Stimulated activated CD8-positive, alpha-beta memory T cell treated with anti-CD3 and anti-CD28 coated beads, Interleukin-2, amount 100 ng/mL, for 48 hours (primary cell): ENCODE measurements around the gene KIAA1671.
A peak's percentile ranks its signal among the peaks of the same experiment; 100 is the strongest.
"Not testable (repeated sequence)": the region's sequence is repeated elsewhere in the genome, so short reads cannot be mapped to it uniquely, and the experiment has no call there.

Experiments used
- DNase-seq, 2 donors: peaks; one replicate each; pipeline ENCODE4 v3.0.0-alpha.2; 2020; ENCODE audit warnings: low read depth in 2 of 2

Gene KIAA1671

DNA sequence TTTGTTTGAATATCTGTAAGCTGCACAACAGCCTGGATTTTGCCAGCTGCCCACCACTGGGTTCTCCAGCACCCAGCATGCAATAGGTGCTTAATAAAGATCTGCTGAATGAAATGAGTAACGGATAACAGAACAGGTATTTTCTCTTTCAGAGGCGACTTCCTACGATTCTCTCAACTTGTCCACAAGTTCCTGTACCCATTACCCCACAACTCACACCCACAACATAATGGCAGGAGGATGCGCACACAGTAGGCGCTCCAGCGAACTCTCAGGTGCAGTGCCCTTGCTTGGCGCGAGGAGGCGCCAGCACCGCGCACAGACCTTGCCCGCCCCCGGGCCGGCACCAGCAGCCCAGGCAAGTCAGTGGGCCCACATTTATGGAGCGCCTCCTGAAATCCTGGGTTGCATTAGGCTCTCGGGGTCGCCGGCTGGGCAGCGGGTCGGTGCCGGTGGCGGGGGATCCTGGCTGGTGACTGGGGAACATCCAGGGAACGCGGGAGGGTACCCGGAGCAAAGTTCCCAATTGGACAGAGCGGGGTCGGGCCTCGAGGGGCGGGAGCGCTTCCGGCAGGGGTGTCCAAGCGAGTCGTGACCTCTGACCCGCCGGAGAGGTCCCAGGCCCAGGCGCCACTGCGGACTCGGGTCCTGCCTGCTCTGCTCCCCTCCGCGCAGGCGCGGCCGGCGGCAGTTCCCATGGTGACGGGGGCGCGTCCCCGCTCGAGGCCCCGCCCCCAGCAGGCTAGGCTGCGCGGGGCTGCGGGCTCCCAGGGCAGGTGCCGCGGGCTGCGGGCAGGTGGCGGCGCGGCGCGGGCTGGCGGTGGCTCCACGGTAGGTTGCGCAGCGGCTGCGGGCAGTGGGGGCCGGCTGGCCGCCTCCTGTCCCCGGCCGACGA is at the start of gene KIAA1671:
Gene KIAA1671, plus strand, starts transcription at position 775 of the 895 bp plus-strand sequence. CDS start 75,284 bp downstream, outside the sequence.
- DNase-seq = peak; percentile 79 to 81

DNA sequence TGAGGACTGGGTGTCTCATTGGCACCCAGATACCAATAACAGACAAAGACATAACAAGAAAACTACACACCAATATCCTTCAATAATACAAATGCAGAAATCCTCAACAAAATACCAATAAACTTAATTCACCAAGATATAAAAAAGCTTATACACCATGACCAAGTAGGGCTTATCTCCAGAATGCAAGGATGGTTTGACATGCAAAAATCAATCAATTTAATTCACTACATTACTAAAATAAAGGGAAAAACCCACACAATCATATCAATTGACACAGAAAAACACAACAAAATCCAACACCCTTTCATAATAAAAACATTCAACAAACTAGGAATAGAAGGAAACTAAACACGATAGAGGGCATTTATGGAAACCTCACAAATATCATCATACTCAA is 46.6 kb upstream of the KIAA1671 start:
- DNase-seq = no peak

DNA sequence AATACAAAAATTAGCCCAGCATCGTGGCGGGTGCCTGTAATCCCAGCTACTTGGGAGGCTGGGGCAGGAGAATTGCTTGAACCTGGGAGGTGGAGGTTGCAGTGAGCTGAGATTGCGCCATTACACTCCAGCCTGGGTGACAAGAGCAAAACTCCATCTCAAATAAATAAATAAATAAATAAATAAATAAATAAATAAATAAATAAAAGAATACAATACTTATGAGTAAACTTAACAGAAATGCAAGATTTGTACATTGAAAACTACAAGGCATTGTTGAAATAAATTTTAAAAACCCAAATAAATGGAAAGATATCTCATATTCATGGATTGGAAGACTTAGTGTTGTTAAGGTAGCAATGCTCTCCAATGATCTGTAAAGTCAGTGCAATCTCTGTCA is 45.4 kb upstream of the KIAA1671 start:
- not testable (repeated sequence) for DNase-seq

DNA sequence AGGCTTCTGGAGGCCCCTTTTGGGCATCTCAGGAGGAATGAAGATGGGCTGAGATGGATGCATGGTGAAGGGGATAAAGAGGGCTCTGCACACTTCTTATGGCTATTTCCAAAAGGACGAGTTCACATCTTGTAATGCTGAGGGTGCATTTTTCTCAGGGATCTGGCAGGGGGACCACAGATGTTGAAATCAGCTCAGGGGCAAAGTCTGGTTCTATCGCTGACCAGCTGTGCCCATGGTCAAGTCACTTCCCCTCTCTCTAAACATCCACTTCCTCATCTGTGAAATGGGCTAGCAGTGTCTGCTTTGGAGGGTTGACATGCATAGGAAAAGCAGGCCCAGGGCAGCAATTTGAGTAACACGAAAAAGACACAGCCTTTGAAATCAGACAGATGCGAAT is 32.5 kb upstream of the KIAA1671 start:
- DNase-seq = no peak

DNA sequence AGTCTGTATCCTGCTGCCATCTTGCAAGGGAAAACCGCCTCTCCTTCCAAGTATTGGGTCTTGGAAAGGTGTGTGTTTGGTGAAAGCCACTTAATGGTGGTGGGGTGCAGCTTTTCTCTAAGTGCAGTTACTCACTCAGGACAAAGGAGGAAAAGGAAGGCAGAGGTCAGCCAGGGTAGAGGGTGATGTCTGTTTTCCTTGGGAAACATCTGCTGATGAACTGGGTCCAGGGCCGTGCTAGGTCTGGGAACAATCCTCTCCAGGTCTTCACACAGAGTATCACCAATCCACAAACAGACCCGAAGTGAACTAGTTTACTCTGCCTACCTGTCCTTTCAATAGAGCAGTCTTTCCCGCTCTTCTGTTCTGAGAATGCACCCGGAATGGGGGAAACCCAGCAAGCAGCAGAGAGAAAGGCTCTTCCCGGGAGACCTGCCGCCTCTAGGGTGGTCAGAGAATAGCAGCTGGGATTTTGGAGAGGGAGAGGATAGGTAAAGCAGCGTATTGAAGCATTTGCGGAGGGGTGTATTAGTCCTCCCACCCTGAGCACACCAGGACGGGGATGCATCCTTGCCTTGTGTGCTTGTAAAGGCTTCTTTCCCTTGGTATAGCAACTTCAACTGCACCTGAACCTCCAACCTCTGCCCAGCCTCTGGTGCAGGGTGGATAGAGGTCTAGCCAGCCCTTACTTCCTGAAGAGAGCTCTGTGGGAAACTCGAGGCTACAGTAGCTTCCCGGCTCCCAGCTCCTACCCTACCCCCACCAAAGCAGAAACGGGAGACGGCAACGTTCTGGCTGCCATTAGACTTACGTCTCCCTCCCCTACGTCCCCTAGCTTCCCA is 26.7 kb upstream of the KIAA1671 start:
- no peak for DNase-seq

DNA sequence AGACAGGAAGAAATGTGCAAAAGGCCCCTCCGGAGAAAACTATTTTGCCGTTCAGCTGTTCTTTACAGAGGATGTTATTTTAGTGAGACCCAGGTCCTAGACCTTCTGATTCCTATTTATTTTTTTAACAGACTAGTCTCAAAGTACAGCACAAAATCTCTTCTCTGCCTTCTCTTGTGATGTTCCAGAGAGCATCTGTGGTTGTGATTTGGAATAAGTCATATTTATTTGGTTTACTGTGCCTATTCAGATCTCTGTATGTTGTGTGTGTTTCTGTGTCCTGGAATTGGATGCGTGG is 26.1 kb upstream of the KIAA1671 start:
- DNase-seq = no peak

DNA sequence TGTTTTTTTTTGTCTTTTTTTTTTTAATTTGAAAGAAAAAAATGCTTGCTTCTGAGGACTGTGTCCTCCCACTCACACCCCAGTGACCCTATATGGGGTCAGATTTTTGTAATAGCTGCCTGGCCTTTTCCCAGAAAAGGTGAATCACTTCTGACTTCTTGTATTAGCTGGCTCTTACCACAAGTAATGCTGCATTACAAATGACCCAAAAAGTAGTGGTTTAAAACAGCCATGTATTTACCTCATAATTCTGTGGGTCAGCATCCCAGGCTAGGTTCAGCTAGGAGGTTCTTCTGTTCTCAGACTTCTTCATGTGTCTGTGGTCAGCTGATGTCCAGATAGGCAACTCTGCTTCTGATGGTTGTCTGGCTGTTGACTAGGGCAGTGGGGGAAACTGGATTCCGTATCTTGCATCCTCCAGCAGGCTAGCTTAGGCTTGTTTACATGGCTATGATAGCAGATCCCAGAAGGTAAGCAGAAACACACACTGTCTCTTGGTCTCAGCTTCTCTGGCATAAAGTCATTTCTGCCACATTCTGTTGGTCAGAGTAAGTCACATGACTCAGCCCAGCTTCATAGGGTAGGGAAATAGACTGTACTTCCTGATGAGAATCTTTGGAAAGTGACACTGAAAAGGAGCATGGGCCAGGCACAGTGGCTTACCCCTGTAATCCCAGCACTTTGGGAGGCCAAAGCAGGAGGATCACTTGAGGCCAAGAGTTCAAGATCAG is 25.5 kb upstream of the KIAA1671 start:
- DNase-seq = no peak

DNA sequence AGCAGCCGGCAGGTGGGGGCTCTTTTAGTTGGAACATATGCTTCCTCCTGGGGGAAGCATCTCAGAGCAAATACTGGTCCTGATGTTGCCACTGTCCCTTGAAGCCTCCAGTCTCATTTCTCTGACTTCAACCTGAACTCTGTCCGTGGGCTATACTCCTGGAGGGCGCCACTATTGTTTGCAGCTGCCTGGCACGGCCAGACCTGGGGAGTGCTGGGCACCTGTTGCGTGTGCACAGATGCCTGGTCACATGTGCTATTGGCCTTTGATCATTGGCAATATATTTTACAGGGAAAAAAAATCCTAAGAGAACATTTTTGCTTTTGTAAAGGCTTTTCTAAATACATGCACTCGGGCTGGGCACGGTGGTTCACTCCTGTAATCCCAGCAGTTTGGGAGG is 24.2 kb upstream of the KIAA1671 start:
- DNase-seq = no peak

DNA sequence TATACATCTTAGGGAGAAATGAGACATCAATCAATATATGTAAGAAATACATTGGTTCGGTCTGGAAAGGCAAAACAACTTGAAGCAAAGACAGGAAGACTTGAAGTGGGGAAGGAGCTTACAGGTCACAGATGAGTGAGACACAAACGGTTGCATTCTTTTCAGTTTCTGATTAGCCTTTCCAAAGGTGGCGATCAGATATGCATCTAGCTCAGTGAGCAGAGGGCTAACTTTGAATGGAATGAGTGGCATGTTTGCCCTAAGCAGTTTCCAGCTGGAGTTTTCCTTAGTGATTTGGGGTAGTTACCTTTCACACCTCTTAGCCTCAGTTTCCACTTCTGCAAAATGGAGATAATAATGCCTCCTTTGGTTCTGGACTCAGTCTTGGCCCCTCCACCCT is 21.8 kb upstream of the KIAA1671 start:
- no peak for DNase-seq

DNA sequence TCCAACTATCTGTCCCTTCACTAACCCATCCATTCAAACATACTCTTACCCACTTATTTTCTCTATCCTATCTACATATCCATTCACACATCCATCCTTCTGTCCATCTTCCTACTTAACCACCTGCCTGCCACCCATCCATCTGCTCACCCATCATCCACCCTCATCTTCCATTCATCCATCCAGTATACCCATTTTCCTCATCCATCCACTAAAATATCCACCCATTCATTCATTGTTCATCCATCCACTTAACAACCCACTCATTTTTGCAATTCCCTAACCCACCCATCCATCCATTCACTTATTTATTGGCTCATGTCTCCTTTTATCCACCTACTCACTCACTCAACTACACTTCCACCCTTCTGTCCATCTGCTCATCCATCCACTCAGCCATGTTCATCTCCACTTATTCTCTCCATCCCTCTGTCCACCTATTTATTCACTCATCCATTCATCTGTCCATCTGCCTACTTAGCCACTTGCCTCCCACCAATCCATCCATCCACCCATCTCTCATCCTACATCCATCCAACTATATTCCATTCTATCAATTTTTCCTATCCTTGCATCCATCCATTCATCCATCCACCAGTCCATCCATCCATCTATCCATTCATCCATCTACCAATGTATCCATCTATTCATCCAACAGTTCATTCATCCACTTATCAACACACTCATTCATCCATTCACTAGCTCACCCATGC is 16.6 kb upstream of the KIAA1671 start:
- no peak for DNase-seq

DNA sequence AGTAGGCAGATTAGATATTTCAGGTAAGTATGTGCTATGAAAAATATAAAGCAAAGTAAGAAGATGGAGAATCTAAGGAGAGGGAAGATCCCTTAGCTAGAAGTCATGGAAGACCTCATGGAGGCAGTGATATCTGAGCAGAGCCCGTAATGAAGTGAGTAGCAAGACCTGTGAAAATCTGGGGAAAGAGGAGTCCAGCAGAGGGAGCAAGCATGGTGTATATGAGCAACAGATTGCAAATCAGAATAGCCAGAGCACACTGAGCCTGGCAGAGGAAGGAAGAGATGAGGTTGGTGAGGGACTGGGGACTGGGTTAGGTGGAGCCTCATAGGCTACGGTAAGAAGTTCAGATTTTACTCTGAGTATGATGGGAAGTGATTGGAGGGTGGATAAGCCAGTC is 15.4 kb upstream of the KIAA1671 start:
- DNase-seq = no peak

DNA sequence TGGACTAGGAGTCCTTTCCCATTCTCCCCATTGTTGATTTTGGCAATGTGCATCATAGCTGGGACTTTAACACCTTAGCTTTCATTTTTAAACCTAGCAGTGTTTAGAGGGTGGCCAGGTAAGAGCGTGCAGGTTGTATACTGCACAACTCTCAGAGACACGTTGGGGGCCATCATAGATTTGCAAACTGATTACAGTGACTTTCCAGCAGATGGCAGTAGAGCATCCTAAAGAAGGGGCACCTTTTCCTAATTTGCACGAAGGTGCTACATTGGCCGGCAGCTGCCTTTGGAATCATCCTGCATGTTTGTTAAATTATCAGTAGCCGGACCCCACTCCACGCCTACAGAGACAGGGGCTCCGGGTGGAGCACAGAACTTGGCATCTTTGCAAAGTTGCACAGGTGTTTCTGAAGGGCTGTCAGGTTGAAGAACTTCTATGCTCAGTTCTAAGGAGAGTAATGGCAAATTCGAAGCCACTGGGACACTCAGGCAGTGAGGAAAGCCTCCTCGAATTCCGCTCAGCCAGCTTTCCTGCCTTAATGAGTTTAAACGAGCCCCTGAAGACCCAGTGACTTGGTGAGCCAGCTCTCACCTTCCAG is 13.7 kb upstream of the KIAA1671 start:
- DNase-seq = no peak

DNA sequence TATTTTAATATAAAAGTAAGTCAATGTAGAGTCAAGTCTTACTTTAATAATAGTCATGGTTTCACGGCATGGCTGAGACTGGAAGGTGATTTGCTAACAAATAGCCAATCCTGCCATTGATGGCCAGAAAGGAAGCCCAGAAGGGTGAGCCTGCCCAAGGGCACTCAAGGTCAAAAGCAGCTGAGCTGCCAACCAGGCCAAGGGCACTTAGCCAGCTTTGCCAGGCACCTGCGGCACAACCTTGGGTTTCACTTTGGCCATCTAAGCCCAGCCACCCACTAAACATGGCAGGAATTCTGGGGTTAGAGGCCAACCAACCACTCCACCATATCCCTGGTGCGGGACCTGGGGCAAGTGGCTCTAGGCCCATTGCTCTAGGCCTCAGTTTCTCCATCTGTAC is 10.2 kb upstream of the KIAA1671 start:
- no peak for DNase-seq

DNA sequence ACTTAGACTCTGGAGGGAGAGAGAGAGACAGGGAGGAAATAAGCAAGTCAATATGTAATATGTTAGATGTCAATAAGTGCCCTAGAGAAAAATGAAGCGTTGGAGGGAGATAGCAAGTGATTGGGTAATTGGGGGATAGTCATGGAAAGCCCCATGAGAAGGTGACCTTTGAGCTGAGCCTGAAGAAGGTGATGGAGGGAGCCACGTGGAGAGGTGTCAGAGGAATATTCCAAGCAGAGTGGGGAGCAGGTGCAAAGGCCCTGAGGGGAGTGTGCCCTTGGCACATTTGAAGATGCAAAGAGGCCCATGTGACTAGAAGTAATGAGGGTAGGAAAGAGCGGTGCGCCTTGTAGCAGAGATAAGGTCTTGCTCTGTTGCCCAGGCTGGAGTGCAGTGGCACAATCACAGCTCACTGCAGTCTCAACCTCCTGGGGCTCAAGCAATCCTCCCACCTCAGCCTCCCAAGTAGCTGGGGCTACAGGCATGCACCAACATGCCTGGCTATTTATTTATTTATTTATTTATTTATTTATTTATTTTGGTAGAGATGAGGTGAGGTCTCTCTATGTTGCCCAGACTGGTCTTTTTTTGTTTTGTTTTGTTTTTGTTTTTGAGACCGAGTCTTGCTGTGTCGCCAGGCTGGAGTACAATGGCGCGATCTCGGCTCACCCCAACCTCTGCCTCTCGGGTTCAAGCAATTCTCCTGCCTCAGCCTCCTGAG is 8.1 kb upstream of the KIAA1671 start:
- DNase-seq = no peak

DNA sequence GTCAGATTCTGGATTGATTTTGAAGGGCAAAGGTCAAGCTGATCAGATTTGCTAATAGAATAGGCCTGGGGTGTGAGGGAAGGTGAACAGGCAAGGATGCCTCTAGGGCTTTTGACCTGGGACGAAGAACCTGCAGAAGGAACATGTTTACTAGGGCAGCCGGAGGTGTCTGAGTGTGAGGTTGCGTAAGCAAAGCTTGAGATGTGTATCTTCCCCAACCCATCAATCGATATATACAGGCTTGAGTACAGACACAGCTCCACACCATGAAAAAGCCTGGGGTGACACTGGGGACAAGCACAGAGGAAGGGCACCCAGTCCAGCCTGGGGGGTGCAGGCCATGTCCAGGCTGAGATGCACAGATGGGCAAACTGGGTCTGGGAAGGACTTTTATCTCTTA is 7.1 kb upstream of the KIAA1671 start:
- no peak for DNase-seq

DNA sequence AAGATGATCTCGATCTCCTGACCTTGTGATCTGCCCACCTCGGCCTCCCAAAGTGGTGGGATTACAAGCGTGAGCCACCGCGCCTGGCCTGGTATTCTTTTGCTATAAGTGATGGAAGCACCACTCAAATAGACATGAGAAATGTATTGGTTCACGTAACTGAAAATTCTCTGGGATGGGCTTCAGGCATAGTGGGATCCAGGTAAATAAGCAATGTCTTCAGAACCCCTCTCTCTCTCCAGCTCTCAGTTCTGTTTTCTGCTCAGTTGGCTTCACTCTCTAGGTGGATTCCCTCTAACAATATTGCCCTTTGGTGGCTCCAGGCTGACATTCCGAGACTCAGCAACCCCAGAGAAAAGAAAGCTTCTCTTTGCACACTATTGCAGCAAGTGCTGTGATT is 5.1 kb upstream of the KIAA1671 start:
- no peak for DNase-seq

DNA sequence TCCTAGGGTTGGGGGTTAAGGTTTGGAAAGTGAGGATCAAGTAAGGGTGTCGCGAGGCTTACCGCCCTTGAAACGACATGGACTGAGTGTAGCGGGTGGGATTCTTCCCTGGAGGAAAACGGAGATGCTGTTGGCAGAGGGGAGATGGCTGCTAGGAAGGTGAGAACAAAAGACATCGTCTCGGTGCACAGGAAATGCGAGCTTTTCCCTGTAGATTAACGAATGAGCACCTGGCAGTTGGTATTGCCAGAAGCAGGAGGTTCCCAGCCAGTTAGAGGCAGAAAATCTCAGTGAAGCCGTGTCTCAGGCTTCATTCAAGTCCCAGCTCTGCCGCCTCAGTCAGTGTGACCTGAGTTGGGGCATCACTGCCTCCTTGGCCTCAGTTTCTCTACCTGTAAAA is 4.6 kb upstream of the KIAA1671 start:
- no peak for DNase-seq

DNA sequence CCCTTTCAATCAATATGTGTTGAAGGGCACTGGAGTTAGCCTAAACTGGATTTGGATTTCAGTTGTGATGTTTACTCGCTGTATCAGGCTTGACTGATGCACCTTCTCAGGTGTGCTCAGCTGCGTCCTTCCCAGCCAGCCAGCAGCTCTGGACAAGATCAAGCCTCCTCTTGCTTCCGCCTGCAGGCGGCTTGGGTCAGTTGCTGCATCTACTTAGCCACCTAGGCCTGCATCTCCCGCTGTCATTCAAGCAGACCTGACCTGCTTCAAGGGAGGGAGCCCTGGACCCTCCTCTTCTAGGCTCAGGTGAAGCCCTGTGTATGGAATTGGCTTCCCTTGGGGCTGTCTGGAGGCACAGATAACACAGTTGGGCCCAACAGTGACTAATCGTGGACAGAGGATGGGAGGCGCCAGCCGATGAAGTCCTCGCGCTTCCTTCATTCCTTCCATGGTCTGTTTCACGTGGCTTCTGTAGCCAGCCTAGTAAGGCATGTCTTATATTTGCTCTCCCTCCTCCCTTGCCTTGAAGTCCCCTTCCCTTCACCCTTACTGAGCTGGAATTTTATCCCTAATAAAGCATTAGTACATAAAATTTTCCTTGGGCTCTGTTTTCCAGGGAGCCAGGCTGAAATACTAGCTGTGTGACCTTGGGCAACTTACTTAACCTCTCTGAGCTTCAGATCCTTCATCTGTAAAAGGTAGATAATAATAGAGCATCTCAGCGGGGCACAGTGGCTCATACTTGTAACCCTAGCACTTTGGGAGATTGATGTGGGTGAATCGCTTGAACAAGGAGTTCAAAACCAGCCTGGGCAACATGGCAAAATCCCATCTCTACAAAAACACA is 3.9 kb upstream of the KIAA1671 start:
- no peak for DNase-seq

DNA sequence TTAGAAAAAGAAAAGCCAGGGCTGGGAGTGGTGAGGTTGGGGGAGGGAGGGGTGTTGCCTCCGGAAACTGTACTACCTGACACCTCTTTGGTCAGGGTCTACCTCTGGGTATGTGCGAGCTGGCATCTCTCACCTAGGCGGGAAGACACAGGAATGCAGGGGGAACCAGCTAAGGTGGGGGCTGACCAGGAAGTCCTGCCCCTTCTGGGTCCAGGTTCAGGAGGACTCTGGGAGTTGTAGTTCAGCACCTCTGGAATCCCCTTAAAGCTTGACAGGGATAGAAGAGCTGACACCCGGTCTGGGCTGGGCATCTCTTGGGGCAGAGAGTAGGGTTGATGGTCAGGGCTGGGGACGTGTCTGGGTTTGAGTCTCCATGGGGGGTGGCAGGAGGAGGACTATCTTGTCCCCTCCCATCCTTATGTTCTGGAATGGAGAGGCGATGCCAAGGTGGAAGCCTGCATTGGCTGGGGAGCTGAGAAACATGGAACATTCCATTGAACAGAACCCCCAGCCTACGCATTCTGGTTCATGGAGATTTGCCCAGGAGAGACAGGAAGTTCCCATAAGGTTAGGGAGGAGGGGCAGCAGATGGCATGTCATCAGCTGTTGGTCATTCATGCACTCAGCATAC is 2.1 kb upstream of the KIAA1671 start:
- DNase-seq = no peak
